IMR-90 (cell line): ENCODE data around the gene UCK2. TPM values are rescaled to one million over a fixed set of nuclear protein-coding genes. Genes with fewer than 3 reads are reported as not detected.

Experiments used
- ATAC-seq: fragments of 200-7000 bp; cut with Tn5 transposase; 2 replicates; pipeline ENCODE4 v1.9.1; 2020; ENCODE audit warnings: low read depth, mild to moderate bottlenecking, moderate library complexity
- BruUV-seq: library from RNA; stranded (reverse); fragments of 400-500 nt; replicated peaks from 2 replicates; lab custom pipeline; 2021; lab: Mats Ljungman, UMichigan
- CTCF ChIA-PET: fragments of 300-600 bp; formaldehyde crosslinking; extraction: SDS; loops from one replicate; lab custom pipeline; 2021; ENCODE audit warnings: antibody characterized with exemption; lab: Yijun Ruan, JAX
- POLR2A ChIA-PET: fragments of 300-600 bp; sonication (Branson Sonifier 250); formaldehyde crosslinking; loops from one replicate; lab custom pipeline; 2022; ENCODE audit warnings: antibody characterized with exemption; ENCODE audit not compliant: unreplicated experiment; lab: Charles Lee
- DNase-seq: peaks from one replicate; pipeline ENCODE4 v3.0.0; 2013
- H2AFZ ChIP-seq: replicated peaks from 2 replicates; pipeline ENCODE3; 2013; ENCODE audit warnings: low read length, mild to moderate bottlenecking; ENCODE audit not compliant: poor library complexity
- H2AK5ac ChIP-seq: 2 replicates; pipeline ENCODE4 v1.6.1; 2013; ENCODE audit warnings: low read depth, low read length, inconsistent platforms
- H2AK9ac ChIP-seq: replicated peaks from 2 replicates; pipeline ENCODE3; 2013; ENCODE audit warnings: mild to moderate bottlenecking, low read depth, low read length, moderate library complexity; ENCODE audit not compliant: poor library complexity
- H2BK120ac ChIP-seq: 2 replicates; pipeline ENCODE4 v1.6.1; 2013; ENCODE audit warnings: low read depth, low read length, inconsistent platforms
- H2BK15ac ChIP-seq: 3 replicates; pipeline ENCODE4 v1.6.1; 2013; ENCODE audit warnings: low read depth, low read length, inconsistent platforms
- H2BK20ac ChIP-seq: 2 replicates; pipeline ENCODE4 v1.6.1; 2013; ENCODE audit warnings: low read depth, mild to moderate bottlenecking, inconsistent platforms, low read length, moderate library complexity
- H2BK5ac ChIP-seq: 2 replicates; pipeline ENCODE4 v1.6.1; 2013; ENCODE audit warnings: mild to moderate bottlenecking, low read depth, low read length, inconsistent platforms; ENCODE audit not compliant: poor library complexity, severe bottlenecking
- H3K14ac ChIP-seq: replicated peaks from 2 replicates; pipeline ENCODE4 v1.6.1; 2013; ENCODE audit warnings: low read depth, low read length, inconsistent platforms
- H3K18ac ChIP-seq: 2 replicates; pipeline ENCODE4 v1.6.1; 2013; ENCODE audit warnings: low read depth, low read length, control low read depth
- H3K23ac ChIP-seq: 2 replicates; pipeline ENCODE4 v1.6.1; 2013; ENCODE audit warnings: low read depth, low read length, inconsistent platforms
- H3K27ac ChIP-seq: 2 replicates; pipeline ENCODE4 v1.5.1; 2013; ENCODE audit warnings: mild to moderate bottlenecking, control low read depth, low read length; ENCODE audit not compliant: insufficient read depth
- H3K27me3 ChIP-seq: 2 replicates; pipeline ENCODE4 v1.6.1; 2013; ENCODE audit warnings: low read length; ENCODE audit not compliant: control insufficient read depth, insufficient read depth
- H3K36me3 ChIP-seq: 2 replicates; pipeline ENCODE4 v1.6.1; 2013; ENCODE audit warnings: low read length, mixed read lengths; ENCODE audit not compliant: control insufficient read depth, insufficient read depth
- H3K4ac ChIP-seq: 2 replicates; pipeline ENCODE4 v1.6.1; 2013; ENCODE audit warnings: low read depth, low read length, inconsistent platforms
- H3K4me1 ChIP-seq: 2 replicates; pipeline ENCODE4 v1.6.1; 2013; ENCODE audit warnings: low read length, mixed read lengths; ENCODE audit not compliant: control insufficient read depth, insufficient read depth
- H3K4me2 ChIP-seq: 2 replicates; pipeline ENCODE4 v1.6.1; 2013; ENCODE audit warnings: low read depth, mild to moderate bottlenecking, control low read depth, low read length, moderate library complexity
- H3K4me3 ChIP-seq: 2 replicates; pipeline ENCODE4 v1.5.1; 2013; ENCODE audit warnings: low read depth, mild to moderate bottlenecking, control low read depth, low read length, moderate library complexity; ENCODE audit not compliant: insufficient read depth
- H3K56ac ChIP-seq: 2 replicates; pipeline ENCODE4 v1.6.1; 2013; ENCODE audit warnings: low read length, inconsistent platforms; ENCODE audit not compliant: insufficient read depth; ENCODE audit errors: extremely low read depth
- H3K79me1 ChIP-seq, 2 experiments: 2 replicates each; pipeline ENCODE4 v1.6.1; 2013; ENCODE audit warnings: low read length in 2 of 2, inconsistent platforms in 1 of 2, low read depth in 1 of 2
- H3K9ac ChIP-seq: 2 replicates; pipeline ENCODE4 v1.6.1; 2013; ENCODE audit warnings: low read depth, low read length, control low read depth
- H3K9me1 ChIP-seq: 2 replicates; pipeline ENCODE4 v1.6.1; 2013; ENCODE audit warnings: low read length, inconsistent platforms; ENCODE audit not compliant: insufficient read depth
- H3K9me3 ChIP-seq: 2 replicates; pipeline ENCODE4 v1.6.1; 2013; ENCODE audit warnings: low read length; ENCODE audit not compliant: control insufficient read depth, insufficient read depth
- H4K20me1 ChIP-seq: 2 replicates; pipeline ENCODE4 v1.6.1; 2013; ENCODE audit warnings: low read length, inconsistent platforms; ENCODE audit not compliant: insufficient read depth
- H4K5ac ChIP-seq: 2 replicates; pipeline ENCODE4 v1.6.1; 2013; ENCODE audit warnings: mild to moderate bottlenecking, low read depth, low read length, control low read depth
- H4K8ac ChIP-seq, 2 experiments: 2 replicates each; pipeline ENCODE4 v1.6.1; 2013; ENCODE audit warnings: low read depth in 2 of 2, low read length in 2 of 2, control low read depth in 1 of 2, inconsistent platforms in 1 of 2
- H4K91ac ChIP-seq: 2 replicates; pipeline ENCODE4 v1.6.1; 2013; ENCODE audit warnings: low read depth, low read length, inconsistent platforms; ENCODE audit not compliant: insufficient read depth
- BHLHE40 ChIP-seq: fragments of 150-350 bp; IDR thresholded peaks from 2 replicates; pipeline ENCODE4 v1.6.1; 2016; ENCODE audit warnings: mild to moderate bottlenecking, low read depth, low read length
- CEBPB ChIP-seq: IDR thresholded peaks from 2 replicates; pipeline ENCODE4 v1.6.1; 2012; ENCODE audit warnings: low read depth, low read length, improper control_type of control experiment
- CHD1 ChIP-seq: IDR thresholded peaks from 2 replicates; pipeline ENCODE4 v1.6.1; 2012; ENCODE audit warnings: low read depth, low read length, improper control_type of control experiment
- CTCF ChIP-seq: conservative IDR thresholded peaks from 2 replicates; pipeline ENCODE4 v1.5.1; 2012; ENCODE audit warnings: mild to moderate bottlenecking, low read depth, low read length, improper control_type of control experiment
- ELK1 ChIP-seq: fragments of 150-350 bp; IDR thresholded peaks from 2 replicates; pipeline ENCODE4 v1.6.1; 2016; ENCODE audit warnings: low read depth, mild to moderate bottlenecking, low read length, moderate library complexity, borderline replicate concordance
- FOS ChIP-seq: fragments of 150-350 bp; IDR thresholded peaks from 2 replicates; pipeline ENCODE4 v1.6.1; 2016; ENCODE audit warnings: low read depth, low read length
- MAFK ChIP-seq: IDR thresholded peaks from 2 replicates; pipeline ENCODE4 v1.6.1; 2012; ENCODE audit warnings: low read depth, low read length, improper control_type of control experiment
- MAZ ChIP-seq: IDR thresholded peaks from 2 replicates; pipeline ENCODE4 v1.6.1; 2012; ENCODE audit warnings: low read depth, mild to moderate bottlenecking, low read length, improper control_type of control experiment, moderate library complexity, borderline replicate concordance
- MXI1 ChIP-seq: IDR thresholded peaks from 2 replicates; pipeline ENCODE4 v1.6.1; 2012; ENCODE audit warnings: low read depth, mild to moderate bottlenecking, low read length, moderate library complexity, borderline replicate concordance
- NFE2L2 ChIP-seq: fragments of 150-350 bp; IDR thresholded peaks from 2 replicates; pipeline ENCODE4 v1.6.1; 2016; ENCODE audit warnings: low read depth, mild to moderate bottlenecking, low read length
- POLR2A ChIP-seq: IDR thresholded peaks from 2 replicates; pipeline ENCODE4 v1.6.1; 2012; ENCODE audit warnings: mild to moderate bottlenecking, low read depth, low read length
- RAD21 ChIP-seq: IDR thresholded peaks from 2 replicates; pipeline ENCODE4 v1.6.1; 2012; ENCODE audit warnings: low read length, improper control_type of control experiment
- RCOR1 ChIP-seq: IDR thresholded peaks from 2 replicates; pipeline ENCODE4 v1.6.1; 2012; ENCODE audit warnings: mild to moderate bottlenecking, low read length, improper control_type of control experiment; ENCODE audit not compliant: insufficient replicate concordance
- RFX5 ChIP-seq: IDR thresholded peaks from 2 replicates; pipeline ENCODE4 v1.8.0; 2012; ENCODE audit warnings: low read depth, mild to moderate bottlenecking, low read length, moderate library complexity
- SMC3 ChIP-seq: fragments of 150-350 bp; IDR thresholded peaks from 2 replicates; pipeline ENCODE4 v1.6.1; 2016; ENCODE audit warnings: low read depth, mild to moderate bottlenecking, antibody characterized with exemption, low read length, moderate library complexity
- WGBS, 2 experiments: methylation state at CpG; one replicate each; pipeline versions ENCODE4 v1.1.5 to v1.1.7; 2013; ENCODE audit warnings: missing lambda C conversion rate in 2 of 2; ENCODE audit not compliant: insufficient read length in 1 of 2; ENCODE audit errors: extremely low coverage in 2 of 2; 5-methylcytosine and 5-hydroxymethylcytosine counted together
- dilution Hi-C: fragments of 300-500 bp; cut with HindIII; formaldehyde crosslinking; loops from one replicate; pipeline ENCODE4 v1.14.3; 2018; ENCODE audit warnings: low sequenced_read_pairs; ENCODE audit not compliant: unreplicated experiment
- in situ Hi-C: fragments of 300-500 bp; cut with MboI; formaldehyde crosslinking; loops from 3 replicates; pipeline ENCODE4 v1.14.3; 2019; ENCODE audit warnings: low sequenced_read_pairs, inconsistent platforms, mixed read lengths
- intact Hi-C: fragments of 100-400 bp; cut with micrococcal nuclease; formaldehyde crosslinking; loops from 2 replicates; pipeline ENCODE4 v1.10.0; 2022
- polyA plus RNA-seq, 3 experiments: library from polyadenylated mRNA; depleted of rRNA; stranded (reverse); fragments of >200 nt; gene quantifications; 2 replicates each; pipeline ENCODE4 v1.2.3, GENCODE V29; 2012; ENCODE audit warnings: low replicate concordance in 1 of 3
- total RNA-seq: library from RNA; depleted of rRNA; stranded (reverse); fragments of >200 nt; gene quantifications from 2 replicates; pipeline ENCODE4 v1.2.3, GENCODE V29; 2012
- TF ChIP-seq, protein P1 (sequence below): fragments of 150-350 bp; IDR thresholded peaks from 2 replicates; pipeline ENCODE4 v1.6.1; 2017; ENCODE audit warnings: mild to moderate bottlenecking, antibody characterized with exemption, low read length, low read depth

UCK2 gene
- total and polyA plus RNA-seq, 2 of the 4 experiments (the other 2 are of a cell fraction): 83.0 to 87.8 TPM

DNA sequence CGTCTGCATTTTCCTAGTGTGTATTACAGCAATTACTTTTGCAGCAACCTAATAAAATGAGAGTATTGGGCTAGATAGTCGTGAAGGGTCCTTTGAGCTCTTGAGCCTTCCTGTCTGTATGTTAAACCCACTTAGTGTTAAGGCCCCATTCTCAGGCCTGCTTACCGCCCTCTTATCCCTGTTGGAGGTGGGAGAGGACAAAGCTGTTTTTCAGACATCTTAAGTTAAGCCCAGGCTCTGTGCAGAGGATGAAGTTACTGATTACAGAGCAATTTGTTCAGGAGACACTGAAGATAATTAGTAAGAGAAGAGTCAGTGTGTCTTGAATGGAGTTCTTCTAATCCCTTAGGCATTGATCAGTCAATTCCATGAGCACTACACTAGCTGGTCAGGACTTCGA, 114.6 kb downstream of the UCK2 start:
- Histone ChIP-seq H3K4me1 (no peaks in the 10 kb centered on the region), H3K9me1 (no peaks in the 10 kb centered on the region), H3K23ac (no peak overlapping the region), H2BK20ac (no peak overlapping the region), H3K4me2 (no peak overlapping the region), H3K27me3 (peaks cover 4% of the 10 kb centered on the region), H3K14ac (no peak overlapping the region), H3K18ac (no peak overlapping the region), H2AK5ac (no peak overlapping the region), H3K27ac (no peak overlapping the region), H4K91ac (no peak overlapping the region), H3K9me3 (no peaks in the 10 kb centered on the region), H3K4me3 (no peak overlapping the region), H3K9ac (no peak overlapping the region), H3K56ac (no peak overlapping the region), H4K8ac (no peak overlapping the region), H3K79me1 (no peaks in the 10 kb centered on the region), H2BK15ac (no peak overlapping the region), H3K4ac (no peak overlapping the region), H2AFZ (no peak overlapping the region), H3K36me3 (no peaks in the 10 kb centered on the region), H2BK120ac (no peak overlapping the region), H4K20me1 (no peaks in the 10 kb centered on the region), H4K5ac (no peak overlapping the region), H2BK5ac (no peak overlapping the region), H2AK9ac (no peak overlapping the region)
- dilution Hi-C loops: no loop called here
- in situ Hi-C loops: loop anchor here (25.0 kb wide), 1 partner anchor 555 kb away; no protein-coding TSS in a partner anchor
- DNase-seq: no peak
- CTCF ChIA-PET: no interaction called here
- POLR2A ChIA-PET: no interaction called here
- ATAC-seq: no peak
- intact Hi-C loops: no loop called here
- WGBS, 2 experiments: 40% methylated on average over 1 of the region's 4 CpGs; no CpG with 5 or more reads in 1 of the 2 experiments
- TF ChIP-seq RCOR1 (no peak), ELK1 (no peak), MAZ (no peak), CHD1 (no peak), SMC3 (no peak), MXI1 (no peak), POLR2A (no peak), BHLHE40 (no peak), CEBPB (no peak), MAFK (no peak), FOS (no peak), RFX5 (no peak), RAD21 (no peak), CTCF (no peak), NFE2L2 (no peak)
- TF ChIP-seq, protein P1, sequence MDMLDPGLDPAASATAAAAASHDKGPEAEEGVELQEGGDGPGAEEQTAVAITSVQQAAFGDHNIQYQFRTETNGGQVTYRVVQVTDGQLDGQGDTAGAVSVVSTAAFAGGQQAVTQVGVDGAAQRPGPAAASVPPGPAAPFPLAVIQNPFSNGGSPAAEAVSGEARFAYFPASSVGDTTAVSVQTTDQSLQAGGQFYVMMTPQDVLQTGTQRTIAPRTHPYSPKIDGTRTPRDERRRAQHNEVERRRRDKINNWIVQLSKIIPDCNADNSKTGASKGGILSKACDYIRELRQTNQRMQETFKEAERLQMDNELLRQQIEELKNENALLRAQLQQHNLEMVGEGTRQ: no peak
- no TSS peak for BruUV-seq
